Hepatocyte (in vitro differentiated cells): ENCODE measurements around the gene SDF2L1.

ENCODE experiments used
- CTCF ChIP-seq: fragments of 200-600 bp; sonication (generic); IDR thresholded peaks from 2 replicates; pipeline ENCODE4 v1.5.1; 2016; ENCODE audit warnings: antibody characterized with exemption, mild to moderate bottlenecking; ENCODE audit not compliant: poor library complexity
- EZH2 ChIP-seq: fragments of 200-600 bp; sonication (generic); IDR thresholded peaks from 2 replicates; pipeline ENCODE4 v1.6.1; 2016; ENCODE audit warnings: antibody characterized with exemption, mild to moderate bottlenecking, borderline replicate concordance

GRCh38 chr22:21661991-21662390 lies 19.9 kb downstream of the SDF2L1 start:
- TF ChIP-seq EZH2 = no peak
- no peak for TF ChIP-seq CTCF
